Activated CD4-positive, alpha-beta memory T cell treated with anti-CD3 and anti-CD28 coated beads, Interleukin-2, amount 10 ng/mL, durations not matched to agents 7 days and 5 days (primary cell): ENCODE data around the gene RARG. TPM values are rescaled to one million over a fixed set of nuclear protein-coding genes. Genes with fewer than 3 reads are reported as not detected.
A peak's percentile ranks its signal among the peaks of the same experiment; 100 is the strongest.

Source experiments
- CTCF ChIA-PET: fragments of 350-600 bp; sonication (Branson Sonifier 250); formaldehyde crosslinking; loops from one replicate; lab custom pipeline; 2021; ENCODE audit warnings: antibody characterized with exemption, inconsistent platforms; lab: Charles Lee
- POLR2A ChIA-PET: fragments of 350-600 bp; sonication (Branson Sonifier 250); formaldehyde crosslinking; loops from one replicate; lab custom pipeline; 2021; ENCODE audit warnings: antibody characterized with exemption; lab: Charles Lee
- DNase-seq: peaks from one replicate; pipeline ENCODE4 v3.0.0-alpha.2; 2020
- H3K27ac Mint-ChIP-seq: one replicate; pipeline ENCODE4 v1.8.0; 2021; ENCODE audit warnings: mild to moderate bottlenecking, mixed read lengths
- H3K27me3 Mint-ChIP-seq: one replicate; pipeline ENCODE4 v1.8.0; 2021; ENCODE audit warnings: mixed read lengths
- H3K36me3 Mint-ChIP-seq: one replicate; pipeline ENCODE4 v1.8.0; 2021; ENCODE audit warnings: low read depth, mixed read lengths
- H3K4me1 Mint-ChIP-seq: one replicate; pipeline ENCODE4 v1.8.0; 2021; ENCODE audit warnings: mixed read lengths
- H3K4me3 Mint-ChIP-seq: one replicate; pipeline ENCODE4 v1.8.0; 2021; ENCODE audit warnings: mild to moderate bottlenecking, mixed read lengths
- H3K9me3 Mint-ChIP-seq: one replicate; pipeline ENCODE4 v1.8.0; 2021; ENCODE audit warnings: mixed read lengths
- total RNA-seq, 2 experiments: library from RNA; stranded (reverse); gene quantifications; one replicate each; pipeline ENCODE4 v1.2.3, GENCODE V29; 2021

The RARG gene
- total RNA-seq, 2 experiments from 2014 or later = 46.1 to 47.4 TPM

DNA sequence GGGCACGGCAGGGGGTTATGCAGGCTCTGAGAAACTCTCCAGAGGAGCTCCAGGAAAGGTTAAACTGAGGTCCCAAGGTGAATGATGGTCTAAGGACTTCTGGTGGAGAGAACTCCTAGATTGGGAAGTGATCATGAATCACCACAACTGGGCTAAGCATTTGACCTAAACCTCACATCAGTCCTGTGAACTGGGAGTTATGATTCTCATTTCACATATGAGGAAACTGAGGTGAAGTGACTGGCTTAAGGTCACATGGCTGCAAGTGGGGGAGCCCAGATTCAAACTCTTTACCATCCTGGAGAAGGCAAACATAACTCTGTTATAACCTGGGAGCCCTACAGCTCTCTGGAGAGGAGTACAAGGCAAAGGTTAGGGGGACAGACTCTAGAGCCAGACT lies 4.2 kb downstream of the RARG start:
- no peaks in the 10 kb centered on the region for H3K9me3 Mint-ChIP-seq
- peaks cover 64% of the 10 kb centered on the region for H3K4me1 Mint-ChIP-seq
- no peak overlapping the region for H3K27ac Mint-ChIP-seq
- ChIA-PET CTCF (interaction anchor here (0.9 to 1.1 kb wide), 2 partner anchors 14 to 68 kb away, joined by 3 read pairs; no protein-coding TSS in a partner anchor), POLR2A (no interaction called here)
- no peaks in the 10 kb centered on the region for H3K27me3 Mint-ChIP-seq
- DNase-seq = no peak
- H3K4me3 Mint-ChIP-seq = no peak overlapping the region
- peaks cover 6% of the 10 kb centered on the region for H3K36me3 Mint-ChIP-seq

DNA sequence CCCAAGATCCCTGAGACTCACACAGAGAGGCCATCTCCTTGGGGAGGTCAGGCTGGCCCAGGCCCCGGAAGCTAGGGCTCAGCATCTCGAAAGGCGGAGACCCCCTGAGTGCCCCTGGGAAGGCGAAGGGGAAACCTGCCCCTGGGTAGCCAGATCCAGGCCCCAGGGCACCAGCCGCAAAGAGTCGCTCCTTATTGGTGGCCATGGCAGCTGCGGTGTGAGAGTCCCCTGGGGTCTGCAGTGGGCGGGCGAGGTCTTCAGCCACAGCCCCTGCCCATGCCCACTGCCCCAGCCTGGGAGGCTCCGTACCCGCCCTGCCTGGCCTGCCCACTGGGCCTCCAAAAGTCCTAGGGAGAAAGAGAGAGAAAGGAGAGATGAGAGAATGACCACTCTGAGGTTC lies 4.7 kb downstream of the RARG start:
- Mint-ChIP-seq H3K4me1 (peaks cover 64% of the 10 kb centered on the region), H3K27ac (no peak overlapping the region), H3K9me3 (no peaks in the 10 kb centered on the region), H3K27me3 (no peaks in the 10 kb centered on the region), H3K36me3 (peaks cover 6% of the 10 kb centered on the region), H3K4me3 (no peak overlapping the region)
- CTCF ChIA-PET = interaction anchor here (0.9 to 1.1 kb wide), 2 partner anchors 14 to 68 kb away, joined by 3 read pairs; no protein-coding TSS in a partner anchor
- no peak for DNase-seq
- POLR2A ChIA-PET = no interaction called here

DNA sequence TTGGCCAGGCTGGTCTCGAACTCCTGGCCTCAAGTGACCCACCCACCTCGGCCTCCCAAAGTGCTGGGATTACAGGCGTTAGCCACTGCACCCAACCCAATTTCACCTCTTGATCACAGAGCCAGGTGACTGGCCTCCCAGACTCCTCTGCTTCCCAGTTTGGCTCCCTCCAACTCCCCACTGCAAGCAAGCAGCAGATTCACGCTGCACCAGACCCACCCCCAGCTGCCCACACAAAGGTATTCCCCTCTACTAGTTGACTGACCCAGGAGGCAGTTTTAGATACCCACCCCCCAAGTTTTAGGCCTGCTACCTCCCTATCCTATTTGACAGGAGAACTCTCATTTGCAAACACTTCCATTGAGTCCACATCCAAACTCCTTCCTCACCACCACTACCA lies 5.2 kb downstream of the RARG start:
- CTCF ChIA-PET = interaction anchor here (1.1 kb wide), 1 partner anchor 13 kb away, joined by 3 read pairs; no protein-coding TSS in a partner anchor
- Mint-ChIP-seq H3K27me3 (no peaks in the 10 kb centered on the region), H3K27ac (no peak overlapping the region), H3K4me1 (peaks cover 67% of the 10 kb centered on the region), H3K4me3 (no peak overlapping the region), H3K9me3 (no peaks in the 10 kb centered on the region), H3K36me3 (peaks cover 6% of the 10 kb centered on the region)
- DNase-seq = no peak
- POLR2A ChIA-PET = no interaction called here

DNA sequence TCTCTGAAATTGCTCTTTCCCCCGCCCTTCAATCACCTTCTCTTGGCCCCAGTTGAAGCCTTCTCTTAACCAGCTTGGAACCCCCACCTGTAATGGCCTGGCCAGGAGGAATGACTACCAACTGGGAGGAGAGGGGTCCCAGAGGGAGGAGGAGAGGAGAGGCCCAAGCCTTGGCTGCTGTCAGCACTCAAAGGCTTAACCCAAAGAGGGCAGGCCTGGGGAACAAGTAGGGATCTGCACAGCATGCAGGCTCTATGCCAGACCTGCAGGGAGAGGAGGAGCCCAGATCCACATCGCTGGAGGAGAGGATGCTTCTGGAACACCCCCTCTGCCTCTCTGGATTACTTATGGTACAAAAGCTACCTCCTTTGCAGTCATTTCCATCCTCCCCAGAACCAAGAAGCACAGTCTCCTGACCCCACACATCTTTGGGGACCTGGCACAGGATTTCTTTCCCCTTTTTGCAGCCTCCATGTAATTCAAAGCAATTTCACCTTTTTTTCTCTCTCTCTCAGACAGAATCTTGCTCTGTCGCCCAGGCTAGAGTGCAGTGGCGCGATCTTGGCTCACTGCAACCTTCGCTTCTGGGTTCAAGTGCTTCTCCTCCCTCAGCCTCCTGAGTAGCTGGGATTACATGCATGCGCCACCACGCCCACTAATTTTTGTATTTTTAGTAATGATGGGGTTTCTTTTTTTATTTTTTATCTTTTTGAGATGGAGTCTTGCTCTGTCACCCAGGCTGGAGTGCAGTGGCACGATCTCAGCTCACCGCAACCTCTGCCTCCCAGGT lies 6.2 kb downstream of the RARG start:
- POLR2A ChIA-PET = interaction anchor here (0.7 kb wide), 1 partner anchor 27 kb away, joined by 4 read pairs; no protein-coding TSS in a partner anchor
- no peaks in the 10 kb centered on the region for H3K9me3 Mint-ChIP-seq

DNA sequence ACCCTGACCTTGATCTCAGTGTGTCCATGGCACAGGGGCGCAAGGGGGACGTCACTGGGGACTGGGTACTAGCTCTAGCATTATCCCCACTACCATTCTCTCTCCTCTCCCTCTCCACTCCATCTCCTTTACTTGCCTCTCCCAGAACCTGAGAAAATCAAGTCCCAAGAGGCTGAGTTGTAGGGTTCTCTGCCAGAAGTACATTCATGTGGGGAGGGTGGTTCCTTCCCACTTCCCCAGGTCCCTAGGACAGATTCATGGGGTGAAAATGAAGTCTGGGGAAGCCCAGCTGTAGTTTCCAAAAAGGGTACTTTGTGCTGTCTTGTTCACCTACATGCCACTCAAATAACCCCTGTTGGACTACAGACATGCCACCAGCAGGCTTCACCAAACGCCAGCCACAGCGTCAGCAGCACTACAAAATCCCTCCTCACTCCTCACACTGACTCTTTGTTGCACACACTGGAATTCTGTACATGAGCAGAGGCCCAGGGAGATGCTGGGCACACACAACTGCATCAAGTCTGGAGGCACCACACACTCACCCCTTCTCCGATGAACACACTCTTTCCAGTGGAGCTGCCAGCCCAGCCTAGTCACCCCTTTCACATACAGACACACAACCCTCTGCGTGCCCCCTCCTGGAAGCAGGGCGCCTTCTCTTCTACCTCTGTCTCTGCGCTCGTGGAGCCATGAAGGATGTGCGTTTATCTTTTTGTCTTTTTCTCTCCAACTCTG lies 6.9 kb downstream of the RARG start:
- no peak overlapping the region for H3K4me3 Mint-ChIP-seq
- peaks cover 66% of the 10 kb centered on the region for H3K4me1 Mint-ChIP-seq
- ChIA-PET CTCF (interaction anchor here (1.7 kb wide), 1 partner anchor 12 kb away, joined by 5 read pairs; no protein-coding TSS in a partner anchor), POLR2A (interaction anchor here (0.7 to 0.8 kb wide), 2 partner anchors 26 to 33 kb away, joined by 3 to 4 read pairs; no protein-coding TSS in a partner anchor)
- H3K27ac Mint-ChIP-seq = peak overlapping the region; percentile 18
- H3K27me3 Mint-ChIP-seq = no peaks in the 10 kb centered on the region
- H3K36me3 Mint-ChIP-seq = peaks cover 6% of the 10 kb centered on the region
- no peaks in the 10 kb centered on the region for H3K9me3 Mint-ChIP-seq
- DNase-seq = no peak

More for the DNA sequence above, 6.2 kb downstream of the RARG start:
- H3K36me3 Mint-ChIP-seq = peaks cover 6% of the 10 kb centered on the region
- peaks cover 64% of the 10 kb centered on the region for H3K4me1 Mint-ChIP-seq
- CTCF ChIA-PET = interaction anchor here (1.7 kb wide), 1 partner anchor 12 kb away, joined by 5 read pairs; no protein-coding TSS in a partner anchor
- DNase-seq = no peak
- H3K4me3 Mint-ChIP-seq = no peak overlapping the region
- no peaks in the 10 kb centered on the region for H3K27me3 Mint-ChIP-seq
- H3K27ac Mint-ChIP-seq = peak overlapping the region; percentile 9

DNA sequence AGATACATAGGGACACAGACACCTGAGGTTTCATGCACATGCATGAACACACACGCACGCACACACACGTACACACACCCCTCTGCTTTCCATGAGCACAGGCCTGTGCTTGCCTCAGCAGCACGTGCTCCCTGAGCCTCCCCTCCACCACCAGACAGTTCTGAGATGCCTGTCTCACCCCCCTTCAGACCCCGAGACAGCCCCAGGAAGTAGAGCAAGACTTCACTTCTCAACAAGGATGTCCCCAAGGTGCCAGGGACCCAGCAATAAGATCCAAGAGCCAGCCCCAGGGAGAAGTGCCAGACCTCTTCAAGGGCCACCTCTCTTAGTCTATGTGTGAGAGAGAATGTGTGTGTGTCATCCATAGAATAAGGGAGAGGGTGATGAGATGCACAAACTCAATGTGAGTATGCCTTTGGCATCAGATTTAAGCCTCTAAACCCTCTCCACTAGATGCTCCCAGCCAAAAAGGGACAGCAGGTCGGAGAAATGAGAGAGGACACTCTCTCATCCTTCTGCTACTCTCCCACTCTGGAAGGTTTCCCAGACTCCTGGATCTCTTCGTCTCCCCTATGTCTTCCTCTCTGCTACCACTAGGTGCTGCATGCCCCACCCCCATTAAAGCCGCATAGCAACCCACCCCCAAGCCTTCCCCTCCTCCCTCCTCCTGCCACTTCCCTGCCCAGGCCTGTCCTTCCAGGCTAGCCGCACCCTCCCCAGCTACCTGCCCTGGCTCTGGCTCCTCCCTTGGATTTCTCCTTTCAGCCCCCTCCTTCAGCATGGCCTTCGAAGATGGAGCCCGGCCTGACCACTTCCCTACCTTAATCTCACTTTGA lies 7.7 kb downstream of the RARG start:
- Mint-ChIP-seq H3K27ac (peak overlapping the region; percentile 78), H3K4me1 (peaks cover 61% of the 10 kb centered on the region), H3K27me3 (no peaks in the 10 kb centered on the region), H3K36me3 (peaks cover 11% of the 10 kb centered on the region), H3K9me3 (no peaks in the 10 kb centered on the region), H3K4me3 (peak overlapping the region; percentile 50)
- no peak for DNase-seq
- CTCF ChIA-PET = interaction anchor here (0.8 to 2.1 kb wide), 4 partner anchors 9 to 15 kb away, joined by 3 to 6 read pairs (median 4); no protein-coding TSS in a partner anchor
- POLR2A ChIA-PET = interaction anchor here (0.8 to 2.3 kb wide), 6 partner anchors 9 to 277 kb away, joined by 3 to 12 read pairs (median 4); partner anchors contain the start of genes ESPL1 and TARBP2

DNA sequence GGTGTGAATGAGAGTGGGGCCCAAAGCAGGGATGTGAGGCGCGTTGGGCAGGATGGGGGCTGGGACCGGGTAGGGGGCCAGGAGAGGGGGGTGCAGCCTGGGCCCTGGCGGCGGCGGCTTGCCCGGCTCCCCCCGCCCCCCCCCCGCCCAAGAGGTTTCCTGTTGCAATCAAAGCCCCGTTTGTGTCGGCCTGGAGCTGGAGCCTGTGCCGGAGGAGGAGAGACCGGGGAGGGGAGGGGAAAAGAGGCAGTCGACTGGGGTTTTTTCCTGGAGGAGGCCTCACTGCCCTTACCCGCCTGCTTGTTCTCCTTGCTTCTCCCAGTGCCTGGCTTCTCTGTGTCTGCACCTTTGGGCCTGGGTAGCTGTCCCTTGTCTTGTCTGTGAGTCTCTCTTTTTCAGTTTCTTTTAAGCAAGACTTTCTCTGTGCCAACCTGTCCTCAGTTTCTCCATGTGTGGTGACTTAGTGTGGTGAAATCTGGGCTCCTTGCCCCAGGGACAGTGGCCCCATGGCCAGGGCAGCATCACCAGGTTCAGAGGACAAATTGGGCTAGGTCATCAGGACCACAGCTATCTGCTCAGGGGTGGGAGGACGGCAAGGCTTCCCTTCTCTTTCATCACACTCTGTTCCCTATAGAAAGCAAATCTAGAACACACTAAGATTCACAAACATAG lies 8.5 kb downstream of the RARG start:
- peaks cover 15% of the 10 kb centered on the region for H3K36me3 Mint-ChIP-seq
- POLR2A ChIA-PET = interaction anchor here (0.7 to 2.3 kb wide), 6 partner anchors 9 to 277 kb away, joined by 3 to 12 read pairs (median 4); partner anchors contain the start of genes ESPL1 and TARBP2
- H3K4me1 Mint-ChIP-seq = peaks cover 62% of the 10 kb centered on the region
- no peak for DNase-seq
- H3K27ac Mint-ChIP-seq = peak overlapping the region; percentile 96
- H3K9me3 Mint-ChIP-seq = no peaks in the 10 kb centered on the region
- H3K4me3 Mint-ChIP-seq = peak overlapping the region; percentile 50
- H3K27me3 Mint-ChIP-seq = no peaks in the 10 kb centered on the region
- CTCF ChIA-PET = interaction anchor here (0.8 to 2.1 kb wide), 4 partner anchors 10 to 98 kb away, joined by 3 to 6 read pairs (median 3); partner anchors contain the start of gene AAAS

DNA sequence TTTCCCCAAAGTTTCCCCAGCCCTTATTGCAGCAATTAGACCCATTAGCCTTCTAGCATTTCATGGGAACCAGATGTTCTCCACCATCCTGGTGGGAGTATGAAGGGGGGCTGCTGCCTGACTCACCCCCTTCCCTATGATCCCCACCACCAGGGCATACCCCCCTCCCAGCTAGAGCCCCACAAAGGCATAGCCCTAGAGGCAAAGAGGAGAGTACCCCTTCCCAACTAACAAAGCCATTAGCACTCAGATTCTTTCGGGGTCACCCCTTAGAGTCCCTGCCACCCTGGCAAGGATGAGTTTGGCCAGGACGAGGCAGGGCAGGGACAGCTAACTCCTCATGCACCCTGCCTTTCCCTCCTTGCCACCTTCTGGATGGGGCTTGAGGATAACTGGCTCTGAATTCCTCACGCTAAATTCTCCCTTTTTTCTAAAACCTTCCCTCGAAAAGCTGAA lies 9.2 kb downstream of the RARG start:
- ChIA-PET POLR2A (interaction anchor here (0.7 to 7.5 kb wide), 13 partner anchors 9 to 278 kb away, joined by 3 to 93 read pairs (median 4); partner anchors contain the start of genes CSAD, ESPL1, TARBP2 and ZNF740), CTCF (interaction anchor here (0.8 to 2.1 kb wide), 4 partner anchors 9 to 98 kb away, joined by 3 to 6 read pairs (median 3); partner anchors contain the start of gene AAAS)
- peak overlapping the region; percentile 76 for H3K4me3 Mint-ChIP-seq
- peaks cover 66% of the 10 kb centered on the region for H3K4me1 Mint-ChIP-seq
- no peaks in the 10 kb centered on the region for H3K9me3 Mint-ChIP-seq
- H3K27ac Mint-ChIP-seq = peak overlapping the region; percentile 96
- no peak for DNase-seq
- H3K27me3 Mint-ChIP-seq = no peaks in the 10 kb centered on the region
- peaks cover 21% of the 10 kb centered on the region for H3K36me3 Mint-ChIP-seq

DNA sequence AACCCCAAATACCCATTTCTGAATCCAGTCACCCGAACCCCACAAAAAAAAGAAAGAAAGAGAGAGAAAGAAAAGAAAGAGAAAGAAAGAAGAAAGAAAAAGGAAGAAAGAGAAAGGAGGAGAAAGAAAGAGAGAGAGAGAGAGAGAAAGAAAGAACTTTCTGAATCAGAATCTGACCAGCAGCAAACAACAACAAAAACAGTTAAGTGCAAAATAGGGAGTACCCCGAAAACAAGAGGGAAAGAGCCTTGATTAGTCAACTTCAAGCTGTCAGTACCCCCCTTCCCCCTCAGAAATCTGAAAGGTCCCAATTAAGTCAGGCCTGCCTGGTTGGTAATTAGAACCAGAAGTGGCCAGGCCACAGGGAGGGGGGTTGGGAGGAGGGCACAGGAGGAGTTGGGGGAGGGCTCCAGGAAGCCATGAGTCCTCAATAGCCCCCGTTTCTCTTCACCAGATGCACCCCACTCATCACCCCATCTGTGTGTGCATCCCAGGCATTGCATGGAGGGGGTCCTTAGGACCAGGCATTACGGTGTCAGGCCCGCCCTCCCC lies 9.8 kb downstream of the RARG start:
- no peak for DNase-seq
- Mint-ChIP-seq H3K4me1 (peaks cover 72% of the 10 kb centered on the region), H3K27ac (peak overlapping the region; percentile 96), H3K9me3 (no peaks in the 10 kb centered on the region), H3K27me3 (no peaks in the 10 kb centered on the region), H3K4me3 (peak overlapping the region; percentile 76), H3K36me3 (peaks cover 21% of the 10 kb centered on the region)
- CTCF ChIA-PET = interaction anchor here (0.8 to 2.1 kb wide), 4 partner anchors 9 to 123 kb away, joined by 3 to 6 read pairs (median 4); partner anchors contain the start of gene AAAS
- POLR2A ChIA-PET = interaction anchor here (0.8 to 7.5 kb wide), 9 partner anchors 8 to 45 kb away, joined by 3 to 93 read pairs (median 4); partner anchors contain the start of genes CSAD, ESPL1 and ZNF740

DNA sequence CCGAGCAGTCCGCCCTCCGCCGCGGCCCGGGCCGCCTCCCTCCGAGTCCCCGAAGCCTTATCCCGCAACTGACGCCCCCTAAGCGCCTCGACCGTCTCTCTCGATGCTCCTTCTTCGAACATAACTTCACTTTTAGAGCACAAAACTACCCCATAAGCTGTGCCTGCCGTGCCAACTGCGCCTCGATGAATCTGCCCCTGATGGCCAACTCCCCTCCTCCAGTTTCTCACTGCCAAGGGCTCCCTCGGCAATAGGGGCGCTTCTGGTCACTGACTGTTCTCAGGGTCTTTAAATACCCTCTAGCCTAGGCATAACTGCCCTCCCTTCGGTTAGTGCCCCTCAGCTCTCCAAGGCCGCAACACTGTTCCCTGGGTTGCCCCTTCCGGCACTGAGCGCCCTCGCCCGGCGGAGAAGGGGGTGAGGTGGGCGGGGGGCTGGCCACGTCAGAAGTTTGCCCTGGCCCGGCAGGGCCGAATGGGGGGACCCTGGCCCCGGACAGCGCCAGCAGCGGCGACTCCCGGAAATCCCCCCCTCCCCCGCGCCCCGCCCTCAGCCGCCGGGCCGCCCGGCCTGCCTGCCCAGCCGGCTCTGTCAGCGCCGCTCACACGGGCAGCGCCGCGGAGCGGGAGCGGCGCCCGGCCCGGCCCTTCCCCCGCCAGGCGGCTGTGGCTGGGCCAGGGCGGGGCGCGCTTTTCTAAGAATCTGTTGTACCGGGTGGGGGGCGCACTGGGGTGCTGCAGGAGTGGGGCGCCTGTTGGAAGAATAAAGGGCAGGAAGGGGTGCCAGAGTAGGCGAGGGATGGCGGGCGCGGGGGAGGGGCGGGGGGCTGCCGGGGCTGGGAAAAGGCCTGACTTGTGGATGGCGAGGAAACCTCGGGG lies 10.6 kb downstream of the RARG start:
- Mint-ChIP-seq H3K9me3 (no peaks in the 10 kb centered on the region), H3K4me1 (peaks cover 77% of the 10 kb centered on the region), H3K27me3 (no peaks in the 10 kb centered on the region), H3K4me3 (peak overlapping the region; percentile 93), H3K36me3 (peaks cover 23% of the 10 kb centered on the region), H3K27ac (peak overlapping the region; percentile 96)
- ChIA-PET CTCF (interaction anchor here (0.7 to 15.2 kb wide), 6 partner anchors 11 to 124 kb away, joined by 3 to 211 read pairs (median 7); partner anchors contain the start of gene AAAS), POLR2A (interaction anchor here (0.8 to 7.5 kb wide), 12 partner anchors 8 to 100 kb away, joined by 3 to 117 read pairs (median 6); partner anchors contain the start of genes AAAS, CSAD, ESPL1 and ITGB7)
- peak; percentile 66 for DNase-seq
